Uterus (tissue), 4 donors: ENCODE measurements around the gene JADE2. TPM values are rescaled to one million over a fixed set of nuclear protein-coding genes. Genes with fewer than 3 reads are reported as not detected.
A peak's percentile ranks its signal among the peaks of the same experiment; 100 is the strongest.

Source experiments
- DNase-seq, 2 donors: peaks; one replicate each; pipeline ENCODE4 v3.0.0-alpha.2; 2019 to 2020
- H3K27ac ChIP-seq, 2 donors: fragments of 200-600 bp; sonication (generic); 1 replicate in 1 of 2; 2 replicates in 1 of 2; pipeline ENCODE4 v1.5.1; 2016 to 2018
- H3K27me3 ChIP-seq, 2 donors: fragments of 200-600 bp; sonication (generic); one replicate each; pipeline ENCODE4 v1.5.1; 2018 to 2019; ENCODE audit warnings: control low read depth in 1 of 2
- H3K36me3 ChIP-seq, 2 donors: fragments of 200-600 bp; sonication (generic); one replicate each; pipeline ENCODE4 v1.5.1; 2019; ENCODE audit warnings: control low read depth in 1 of 2
- H3K4me1 ChIP-seq, 2 donors: fragments of 200-600 bp; sonication (generic); one replicate each; pipeline ENCODE4 v1.5.1; 2018 to 2019; ENCODE audit warnings: control low read depth in 1 of 2
- H3K4me3 ChIP-seq, 2 donors: fragments of 200-600 bp; sonication (generic); 1 replicate in 1 of 2; 2 replicates in 1 of 2; pipeline ENCODE4 v1.5.1; 2018 to 2019; ENCODE audit warnings: mild to moderate bottlenecking in 1 of 2
- H3K9me3 ChIP-seq, 2 donors: fragments of 200-600 bp; sonication (generic); one replicate each; pipeline ENCODE4 v1.5.1; 2019; ENCODE audit warnings: control low read depth in 1 of 2
- CTCF ChIP-seq, 4 experiments: fragments of 200-600 bp in 2 of 4; fragments of 450-650 bp in 2 of 4; sonication (generic) in 2 of 4; IDR thresholded peaks; one replicate each; pipeline ENCODE4 v1.5.1; 2016 to 2019; ENCODE audit warnings: antibody characterized with exemption in 4 of 4, mild to moderate bottlenecking in 2 of 4, moderate library complexity in 1 of 4
- POLR2A ChIP-seq, 2 donors: fragments of 450-650 bp; IDR thresholded peaks; one replicate each; pipeline ENCODE4 v1.6.1; 2016; ENCODE audit warnings: antibody characterized with exemption in 2 of 2, mild to moderate bottlenecking in 1 of 2, moderate library complexity in 1 of 2
- intact Hi-C: fragments of 100-400 bp; cut with DNase I; formaldehyde crosslinking; loops from one replicate; pipeline ENCODE4 v1.15.1; 2023; ENCODE audit warnings: low total_unique reads
- total RNA-seq, 4 donors: library from RNA; depleted of rRNA in 3 of 4; stranded (reverse); fragments of >200 nt in 3 of 4; gene quantifications; one replicate each; pipeline versions ENCODE4 v1.1.0 to v1.2.4, GENCODE V29; 2014 to 2023
- donor health status: DM: yes; HTN: yes; CAD: no.

The JADE2 gene
- total RNA-seq, 4 donors from 2014 or later, result 15.8 to 95.8 (median 16.7) TPM

- H3K4me1 ChIP-seq, result no peaks in the 10 kb centered on the region
- no peaks in the 10 kb centered on the region for H3K9me3 ChIP-seq
- DNase-seq, result no peak
- intact Hi-C loops, result no loop called here
- no peak for TF ChIP-seq POLR2A (IDR thresholded peaks at IDR 0.05)
- TF ChIP-seq CTCF (IDR thresholded peaks at IDR 0.05), result no peak
- H3K27ac ChIP-seq, result no peak overlapping the region
- no peak overlapping the region for H3K4me3 ChIP-seq
- no peaks in the 10 kb centered on the region for H3K27me3 ChIP-seq
- H3K36me3 ChIP-seq, result no peaks in the 10 kb centered on the region
Measured at GRCh38 chr5:134508521-134509195, 16.8 kb upstream of the JADE2 start.

GRCh38 chr5:134509308-134510040 is 16.0 kb upstream of the JADE2 start:
- no peaks in the 10 kb centered on the region for H3K4me1 ChIP-seq
- TF ChIP-seq POLR2A (IDR thresholded peaks at IDR 0.05), result no peak
- TF ChIP-seq CTCF (IDR thresholded peaks at IDR 0.05), result no peak
- H3K36me3 ChIP-seq, result no peaks in the 10 kb centered on the region
- no peak overlapping the region for H3K4me3 ChIP-seq
- no peak for DNase-seq
- no peaks in the 10 kb centered on the region for H3K27me3 ChIP-seq
- intact Hi-C loops, result no loop called here
- no peaks in the 10 kb centered on the region for H3K9me3 ChIP-seq
- no peak overlapping the region for H3K27ac ChIP-seq

GRCh38 chr5:134510970-134511795 is 14.3 kb upstream of the JADE2 start:
- no peak for DNase-seq
- Histone ChIP-seq H3K4me3 (no peak overlapping the region), H3K36me3 (no peaks in the 10 kb centered on the region), H3K27me3 (no peaks in the 10 kb centered on the region), H3K4me1 (no peaks in the 10 kb centered on the region), H3K9me3 (no peaks in the 10 kb centered on the region), H3K27ac (peak overlapping the region in 1 of 2 donors; percentile 37)
- intact Hi-C loops, result no loop called here
- no peak for TF ChIP-seq CTCF (IDR thresholded peaks at IDR 0.05)
- no peak for TF ChIP-seq POLR2A (IDR thresholded peaks at IDR 0.05)

- Histone ChIP-seq H3K4me1 (no peaks in the 10 kb centered on the region), H3K9me3 (no peaks in the 10 kb centered on the region), H3K4me3 (no peak overlapping the region), H3K27me3 (no peaks in the 10 kb centered on the region), H3K27ac (peak overlapping the region in 1 of 2 donors; percentile 37), H3K36me3 (no peaks in the 10 kb centered on the region)
- peak; percentile 81 to 85 for DNase-seq
- intact Hi-C loops, result no loop called here
- TF ChIP-seq CTCF (IDR thresholded peaks at IDR 0.05) (peak in 1 of 4 experiments; percentile 21), POLR2A (IDR thresholded peaks at IDR 0.05) (no peak)
Measured at GRCh38 chr5:134511796-134512660, 13.4 kb upstream of the JADE2 start.
